Panc1 (cell line): ENCODE measurements around the gene DLX3. TPM values are rescaled to one million over a fixed set of nuclear protein-coding genes. Genes with fewer than 3 reads are reported as not detected.

Experiments used
- ATAC-seq: fragments of 200-7000 bp; cut with Tn5 transposase; 2 replicates; pipeline ENCODE4 v1.9.1; 2020; ENCODE audit warnings: mild to moderate bottlenecking, moderate library complexity
- BruUV-seq: library from RNA; stranded (reverse); fragments of 400-500 nt; replicated peaks from 2 replicates; lab custom pipeline; 2021; lab: Mats Ljungman, UMichigan
- CTCF ChIA-PET: fragments of 300-600 bp; sonication (Branson Sonifier 250); formaldehyde crosslinking; loops from one replicate; lab custom pipeline; 2022; ENCODE audit warnings: antibody characterized with exemption; lab: Charles Lee
- POLR2A ChIA-PET: fragments of 300-600 bp; sonication (Branson Sonifier 250); formaldehyde crosslinking; loops from one replicate; lab custom pipeline; 2022; ENCODE audit warnings: antibody characterized with exemption; lab: Charles Lee
- DNase-seq: peaks from one replicate; pipeline ENCODE4 v3.0.0-alpha.2; 2010; ENCODE audit warnings: low read depth, low spot score
- H3K27ac ChIP-seq: 2 replicates; pipeline ENCODE4 v1.5.1; 2011; ENCODE audit warnings: mild to moderate bottlenecking, low read length, inconsistent platforms
- H3K27me3 ChIP-seq: fragments of 200-500 bp; sonication (Bioruptor generic); 2 replicates; pipeline ENCODE4 v1.6.0; 2014; ENCODE audit warnings: low read length, inconsistent platforms; ENCODE audit not compliant: control insufficient read depth, insufficient read depth
- H3K36me3 ChIP-seq: fragments of 200-500 bp; sonication (Bioruptor generic); 2 replicates; pipeline ENCODE4 v1.5.1; 2014; ENCODE audit warnings: inconsistent platforms, mild to moderate bottlenecking, low read length, moderate library complexity; ENCODE audit not compliant: control insufficient read depth, insufficient read depth
- H3K4me1 ChIP-seq: 2 replicates; pipeline ENCODE4 v1.5.1; 2011; ENCODE audit warnings: inconsistent platforms, mild to moderate bottlenecking, low read length, moderate library complexity; ENCODE audit not compliant: control insufficient read depth, insufficient read depth
- H3K4me3 ChIP-seq, 2 experiments: 2 replicates each; pipeline ENCODE4 v1.5.1; 2011 to 2012; ENCODE audit warnings: low read depth in 2 of 2, low read length in 2 of 2, mild to moderate bottlenecking in 2 of 2, inconsistent platforms in 1 of 2, moderate library complexity in 1 of 2
- H3K9me3 ChIP-seq: fragments of 200-500 bp; sonication (Bioruptor generic); 2 replicates; pipeline ENCODE4 v1.5.1; 2014; ENCODE audit warnings: low read depth, mild to moderate bottlenecking, inconsistent platforms, low read length, moderate library complexity; ENCODE audit not compliant: control insufficient read depth, insufficient read depth
- CTCF ChIP-seq: fragments of 450-650 bp; IDR thresholded peaks from 2 replicates; pipeline ENCODE4 v1.5.1; 2017; ENCODE audit warnings: mild to moderate bottlenecking
- POLR2AphosphoS5 ChIP-seq: IDR thresholded peaks from 2 replicates; pipeline ENCODE4 v1.6.1; 2012; ENCODE audit warnings: mild to moderate bottlenecking, low read depth, low read length, moderate library complexity
- REST ChIP-seq, 2 experiments: IDR thresholded peaks; 2 replicates each; pipeline ENCODE4 v1.6.1; 2011 to 2012; ENCODE audit warnings: low read depth in 2 of 2, control low read depth in 1 of 2, low read length in 1 of 2, mild to moderate bottlenecking in 1 of 2, moderate library complexity in 1 of 2; ENCODE audit not compliant: insufficient read depth in 1 of 2
- SIN3A ChIP-seq: IDR thresholded peaks from 2 replicates; pipeline ENCODE4 v1.6.1; 2012; ENCODE audit warnings: low read depth, mild to moderate bottlenecking, low read length, moderate library complexity, borderline replicate concordance; ENCODE audit not compliant: insufficient read depth
- TCF7L2 ChIP-seq: IDR thresholded peaks from 2 replicates; pipeline ENCODE4 v1.6.1; 2011; ENCODE audit warnings: mild to moderate bottlenecking, low read depth, low read length, inconsistent platforms
- in situ Hi-C: cut with HindIII; loops from 2 replicates; pipeline ENCODE4 v1.10.0; 2016; ENCODE audit warnings: low sequenced_read_pairs, low pct_unique_long_range_greater_than_20kb
- intact Hi-C: fragments of 100-400 bp; cut with micrococcal nuclease; formaldehyde crosslinking; loops from one replicate; pipeline ENCODE4 v1.10.0; 2022; ENCODE audit not compliant: unreplicated experiment
- total RNA-seq: library from RNA; stranded (reverse); gene quantifications from one replicate; pipeline ENCODE4 v1.2.1, GENCODE V29; 2021; ENCODE audit not compliant: unreplicated experiment

DLX3 gene
- total RNA-seq, 1 experiment from 2014 or later = 2.9 TPM

GRCh38 chr17:49996495-49997300 is 1.7 kb upstream of the DLX3 start:
- DNase-seq = peak; percentile 22
- H3K27me3 ChIP-seq = no peaks in the 10 kb centered on the region

More at GRCh38 chr17:49996495-49997300, 1.7 kb upstream of the DLX3 start:
- ATAC-seq = peak; percentile 28
- POLR2A ChIA-PET = no interaction called here
- peaks cover 25% of the 10 kb centered on the region for H3K4me1 ChIP-seq
- H3K36me3 ChIP-seq = no peaks in the 10 kb centered on the region
- intact Hi-C loops (loop anchor here (1.0 to 10.0 kb wide), 4 partner anchors 44 to 424 kb away; partner anchors contain the start of gene SLC35B1), in situ Hi-C loops (loop anchor here (5.0 kb wide), 1 partner anchor 89 kb away; no protein-coding TSS in a partner anchor)
- CTCF ChIA-PET = interaction anchor here (0.5 to 3.7 kb wide), 16 partner anchors 8 to 319 kb away, joined by 3 to 55 read pairs (median 6); no protein-coding TSS in a partner anchor
- BruUV-seq = no TSS peak
- TF ChIP-seq REST (IDR thresholded peaks at IDR 0.05; ENCODE audit: insufficient read depth in 1 of 2, low read depth in 2 of 2, low read length in 1 of 2) (peak in 1 of 2 experiments; percentile 56; a peak in 1 of 4 replicates), POLR2AphosphoS5 (no peak), CTCF (peak; percentile 98), SIN3A (0 out of 2 replicates have a peak, but pooled peaks have one; percentile 67), TCF7L2 (peak; percentile 62)
- H3K9me3 ChIP-seq = no peaks in the 10 kb centered on the region
- H3K27ac ChIP-seq = no peak overlapping the region
- H3K4me3 ChIP-seq = peak overlapping the region; percentile 45 to 59
